ENCODE data around the gene IFNAR2.

The IFNAR2 gene

DNA sequence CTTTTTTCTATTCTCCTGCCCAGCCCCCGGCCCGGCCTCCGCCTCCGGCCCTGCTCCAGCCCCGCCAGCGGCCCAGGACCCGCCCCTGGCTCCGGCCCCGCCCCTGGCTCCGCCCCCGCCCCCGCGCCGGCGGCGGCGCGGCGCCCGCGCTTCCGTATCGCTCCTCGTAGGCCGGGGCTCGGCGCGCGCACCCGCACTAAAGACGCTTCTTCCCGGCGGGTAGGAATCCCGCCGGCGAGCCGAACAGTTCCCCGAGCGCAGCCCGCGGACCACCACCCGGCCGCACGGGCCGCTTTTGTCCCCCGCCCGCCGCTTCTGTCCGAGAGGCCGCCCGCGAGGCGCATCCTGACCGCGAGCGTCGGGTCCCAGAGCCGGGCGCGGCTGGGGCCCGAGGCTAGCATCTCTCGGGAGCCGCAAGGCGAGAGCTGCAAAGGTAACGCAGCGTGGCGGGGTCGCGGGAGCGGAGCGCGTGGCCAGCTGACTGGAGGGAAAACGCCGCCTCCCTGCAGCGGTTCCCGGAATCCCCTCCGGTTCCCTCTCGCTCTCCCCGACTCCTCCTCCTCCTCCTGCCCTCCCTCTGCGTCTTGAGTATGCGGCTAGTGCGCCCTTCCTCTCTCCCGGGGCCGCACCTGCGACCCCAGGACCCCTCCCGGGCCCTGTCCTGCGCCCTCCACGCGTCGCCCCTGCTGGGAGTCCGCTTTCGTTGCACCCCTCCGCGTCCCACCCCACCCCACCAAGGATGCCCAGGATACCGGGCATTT is at the start of gene IFNAR2:
IFNAR2 (plus strand) TSS at position 155 of the 761 bp plus-strand sequence. CDS start 11,985 bp downstream, outside the sequence.
- DNase-seq (ENCODE audit: extremely low read depth in 1 of 2, low read depth in 1 of 2): peak in 1 of 2 donors; percentile 64

DNA sequence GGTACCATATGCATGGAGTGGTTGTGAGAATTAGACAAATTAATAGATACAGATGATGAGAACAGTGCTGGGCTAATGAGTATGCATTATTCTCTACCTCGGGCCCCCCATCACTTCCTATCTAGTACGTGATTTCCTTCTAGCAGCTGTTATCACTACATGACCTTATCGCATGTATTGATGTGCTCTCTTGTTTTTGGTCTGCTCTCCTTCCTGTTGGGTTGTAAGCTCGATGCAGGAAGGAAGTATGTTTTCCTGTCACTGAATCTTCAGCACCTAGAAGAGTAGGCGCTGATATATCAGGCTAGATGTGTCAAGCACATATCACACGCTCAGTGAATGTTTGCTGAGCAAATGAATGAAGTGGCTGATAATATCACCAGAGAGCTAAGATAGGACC is 43.9 kb upstream of the IFNAR2 start:
- DNase-seq (ENCODE audit: extremely low read depth in 1 of 2, low read depth in 1 of 2): no peak

DNA sequence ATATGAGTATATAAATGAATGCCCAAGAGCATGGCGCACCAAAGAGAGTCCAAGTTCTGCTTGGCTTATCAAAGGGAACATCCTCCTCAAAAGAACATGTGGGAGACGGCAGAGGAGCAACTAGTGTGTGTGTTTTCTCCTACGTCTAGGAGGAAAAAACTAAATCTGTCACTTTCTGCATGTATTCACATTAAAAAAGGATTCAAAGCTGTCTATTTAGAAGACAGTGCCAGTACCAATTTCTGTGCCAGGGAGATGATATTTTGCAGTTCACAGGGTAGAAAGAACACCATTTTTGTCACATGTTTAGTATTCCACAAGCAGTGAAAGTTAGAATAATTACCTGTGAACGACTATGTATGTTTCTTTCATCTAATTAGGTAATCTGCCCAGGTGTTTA is 42.5 kb upstream of the IFNAR2 start:
- no peak for DNase-seq (ENCODE audit: extremely low read depth in 1 of 2, low read depth in 1 of 2)

DNA sequence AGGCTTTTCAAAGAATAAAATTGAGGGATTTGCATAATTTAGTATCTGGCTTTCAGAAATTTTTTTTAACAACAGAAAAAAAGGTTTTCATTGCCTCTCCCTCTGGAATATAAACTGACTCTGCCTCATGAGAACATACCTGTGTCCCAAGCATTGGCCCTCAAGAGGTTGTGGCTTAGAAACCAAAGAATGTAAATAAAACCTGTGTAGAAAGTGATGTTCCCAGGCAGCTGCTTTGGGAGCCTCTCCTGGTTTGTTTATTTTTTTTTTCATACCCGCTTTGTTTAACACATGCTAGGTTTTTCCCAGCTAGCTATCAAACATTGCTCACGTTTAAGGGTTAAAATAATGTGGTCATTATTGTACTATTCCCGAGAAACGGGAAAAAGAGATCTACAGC is 40.5 kb upstream of the IFNAR2 start:
- DNase-seq (ENCODE audit: extremely low read depth in 1 of 2, low read depth in 1 of 2): no peak

DNA sequence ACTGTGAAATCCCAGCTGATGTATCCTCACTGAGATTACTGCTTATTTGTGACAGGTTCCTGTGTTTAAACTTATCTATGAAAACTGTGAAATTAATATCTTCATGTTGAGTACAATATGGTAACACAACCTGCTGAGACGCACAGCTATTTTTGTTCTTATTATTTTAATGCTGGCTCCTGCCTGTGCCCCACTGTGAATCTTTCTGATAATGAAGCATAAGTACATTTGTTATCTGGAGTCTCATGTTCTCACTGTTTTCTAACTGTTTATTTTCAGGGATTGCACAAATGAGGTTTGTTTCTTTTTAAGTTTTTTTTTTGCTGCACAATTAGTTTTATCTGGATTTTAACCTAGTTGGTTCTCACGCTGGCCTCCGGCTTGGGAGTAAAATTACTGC is 39.9 kb upstream of the IFNAR2 start:
- no peak for DNase-seq (ENCODE audit: extremely low read depth in 1 of 2, low read depth in 1 of 2)

DNA sequence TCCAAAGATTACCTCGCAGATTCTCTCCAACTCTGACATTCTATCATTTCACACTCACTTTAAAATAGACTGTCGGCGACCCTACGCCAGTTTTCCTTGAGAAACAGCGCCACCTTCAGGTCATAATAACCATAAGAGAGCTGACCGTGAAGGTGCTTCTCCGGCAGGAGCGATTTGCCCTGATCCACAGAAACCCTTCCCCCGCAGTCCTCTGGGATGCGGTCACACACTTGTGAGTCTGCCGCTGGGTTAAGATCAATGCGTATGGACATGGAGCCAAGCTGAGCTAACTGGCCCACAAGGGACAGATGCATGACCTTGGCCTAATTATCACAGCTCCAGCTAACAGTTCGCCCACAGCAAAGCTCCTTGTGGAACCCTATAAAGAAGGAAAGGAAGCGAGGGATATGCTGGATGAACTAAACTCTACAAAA is 32.8 kb upstream of the IFNAR2 start:
- no peak for DNase-seq (ENCODE audit: extremely low read depth in 1 of 2, low read depth in 1 of 2)

DNA sequence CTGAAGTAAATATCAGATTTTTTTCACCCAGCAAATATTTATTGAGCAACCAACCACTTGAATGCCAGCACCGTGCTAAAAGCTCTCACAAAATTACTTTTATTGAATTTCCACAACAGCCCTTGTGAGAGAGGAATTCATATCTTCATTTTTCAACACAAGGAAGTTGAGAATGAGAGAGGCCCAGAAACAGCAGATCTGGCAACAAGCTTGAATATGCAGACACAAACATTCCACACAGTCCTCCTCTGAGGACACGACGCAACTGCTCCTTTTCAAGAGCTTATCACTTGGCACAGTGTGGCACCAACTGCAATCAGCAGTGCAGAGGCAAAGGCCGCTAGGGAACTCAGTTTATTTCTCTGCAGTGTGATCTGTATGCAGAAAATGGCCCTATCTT is 32.2 kb upstream of the IFNAR2 start:
- DNase-seq (ENCODE audit: extremely low read depth in 1 of 2, low read depth in 1 of 2): no peak

DNA sequence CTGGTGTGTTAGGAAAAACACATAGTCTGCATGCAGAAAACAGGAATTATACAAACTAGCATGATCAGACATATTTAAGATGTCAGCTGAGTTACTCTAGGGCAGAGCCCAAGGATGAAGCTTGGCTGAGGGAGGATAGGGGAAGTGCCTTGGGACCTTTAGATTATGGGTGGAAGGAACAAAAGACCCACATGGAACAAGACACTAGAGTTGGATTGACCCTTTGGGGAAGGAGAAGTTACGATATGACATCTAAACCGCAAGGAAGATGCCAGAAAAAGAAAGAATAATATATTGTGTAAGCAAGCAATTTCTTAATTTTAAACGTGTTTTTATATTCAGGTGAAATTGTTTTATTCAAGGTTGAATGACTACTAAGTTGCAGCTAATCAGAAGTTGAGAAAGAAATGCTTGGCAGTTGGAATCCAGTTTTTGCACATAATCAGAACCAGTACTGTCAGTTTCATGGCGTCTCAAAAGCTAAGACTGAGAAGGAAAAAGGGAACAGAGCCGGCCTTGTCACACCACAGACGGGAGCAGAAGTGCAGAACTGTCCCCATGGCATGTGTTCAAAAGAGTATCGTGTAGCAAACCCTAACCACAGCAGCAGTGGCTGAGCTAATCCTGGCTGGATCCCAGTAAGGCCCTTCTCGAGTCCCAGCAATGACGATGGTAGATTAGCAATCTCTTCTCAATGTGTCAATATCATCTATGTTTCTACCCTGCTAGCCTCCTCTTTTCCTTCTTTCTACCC is 31.2 kb upstream of the IFNAR2 start:
- DNase-seq (ENCODE audit: extremely low read depth in 1 of 2, low read depth in 1 of 2): no peak

DNA sequence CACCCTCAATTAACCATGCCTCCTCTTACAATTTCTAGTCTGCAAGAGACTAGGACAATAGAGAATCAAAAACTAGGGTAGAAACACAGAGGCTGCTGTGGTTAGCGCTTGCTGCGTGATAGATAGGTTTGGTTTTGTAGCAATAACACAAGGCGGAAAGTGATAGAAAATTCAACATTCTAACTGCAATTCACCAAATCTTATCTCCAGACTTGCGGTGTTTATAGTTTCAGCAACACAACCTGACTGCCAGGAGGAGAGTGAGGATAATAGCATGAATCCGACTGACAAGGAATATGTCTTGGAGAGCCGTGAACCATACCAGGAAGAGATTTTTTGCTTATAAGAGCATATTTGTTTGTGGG is 30.7 kb upstream of the IFNAR2 start:
- no peak for DNase-seq (ENCODE audit: extremely low read depth in 1 of 2, low read depth in 1 of 2)

DNA sequence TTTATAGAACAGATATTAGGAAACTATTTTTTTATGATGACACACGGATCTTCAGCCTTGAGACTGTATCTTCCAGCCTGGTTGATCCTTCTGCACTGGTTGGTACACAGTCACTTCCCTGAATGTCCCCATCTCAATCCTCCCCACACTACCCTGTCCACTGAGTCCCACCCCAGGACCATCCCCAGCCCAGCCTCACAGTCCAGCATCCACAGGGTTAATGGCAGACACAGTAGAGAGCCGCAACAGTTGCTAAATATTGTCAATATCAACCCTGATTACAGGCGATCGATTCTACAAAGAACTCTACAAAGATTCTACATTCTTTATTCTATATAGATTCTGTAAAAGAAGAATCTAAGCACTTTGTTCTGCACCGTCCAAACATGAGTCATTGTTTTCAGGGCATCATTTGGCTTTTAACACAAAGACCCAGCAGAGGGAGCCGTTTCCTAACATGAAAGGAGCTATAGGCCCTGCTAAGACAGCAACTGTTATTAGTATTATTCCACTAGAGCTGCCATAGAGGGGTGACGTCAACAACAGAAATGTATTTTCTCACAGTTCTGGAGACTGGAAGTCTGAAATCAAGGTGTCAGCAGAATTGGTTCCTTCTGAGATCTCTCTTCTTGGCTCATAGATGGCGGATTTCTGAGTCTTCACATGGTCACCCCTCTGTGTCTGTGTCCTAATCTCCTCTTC is 30.1 kb upstream of the IFNAR2 start:
- peak in 1 of 2 donors; percentile 65 for DNase-seq (ENCODE audit: extremely low read depth in 1 of 2, low read depth in 1 of 2)

DNA sequence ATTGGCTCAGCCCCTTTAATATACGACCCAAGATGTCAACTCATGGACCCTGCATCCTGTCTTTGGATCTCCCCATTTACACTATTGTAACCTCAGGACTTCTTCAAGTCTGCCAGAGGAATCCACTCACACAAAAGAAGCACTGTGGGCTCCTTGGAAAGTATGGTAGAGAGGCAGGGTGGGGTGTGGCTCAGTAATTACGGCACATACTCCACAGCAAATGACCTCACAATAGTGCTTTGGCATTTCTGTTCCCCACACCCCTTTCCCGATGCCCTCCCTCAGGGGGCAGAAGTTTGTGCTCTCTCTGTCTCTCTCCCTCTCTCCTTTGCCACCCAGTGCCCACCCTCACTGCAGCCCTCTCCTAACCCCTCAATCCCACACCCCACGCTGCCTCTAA is 27.8 kb upstream of the IFNAR2 start:
- no peak for DNase-seq (ENCODE audit: extremely low read depth in 1 of 2, low read depth in 1 of 2)

DNA sequence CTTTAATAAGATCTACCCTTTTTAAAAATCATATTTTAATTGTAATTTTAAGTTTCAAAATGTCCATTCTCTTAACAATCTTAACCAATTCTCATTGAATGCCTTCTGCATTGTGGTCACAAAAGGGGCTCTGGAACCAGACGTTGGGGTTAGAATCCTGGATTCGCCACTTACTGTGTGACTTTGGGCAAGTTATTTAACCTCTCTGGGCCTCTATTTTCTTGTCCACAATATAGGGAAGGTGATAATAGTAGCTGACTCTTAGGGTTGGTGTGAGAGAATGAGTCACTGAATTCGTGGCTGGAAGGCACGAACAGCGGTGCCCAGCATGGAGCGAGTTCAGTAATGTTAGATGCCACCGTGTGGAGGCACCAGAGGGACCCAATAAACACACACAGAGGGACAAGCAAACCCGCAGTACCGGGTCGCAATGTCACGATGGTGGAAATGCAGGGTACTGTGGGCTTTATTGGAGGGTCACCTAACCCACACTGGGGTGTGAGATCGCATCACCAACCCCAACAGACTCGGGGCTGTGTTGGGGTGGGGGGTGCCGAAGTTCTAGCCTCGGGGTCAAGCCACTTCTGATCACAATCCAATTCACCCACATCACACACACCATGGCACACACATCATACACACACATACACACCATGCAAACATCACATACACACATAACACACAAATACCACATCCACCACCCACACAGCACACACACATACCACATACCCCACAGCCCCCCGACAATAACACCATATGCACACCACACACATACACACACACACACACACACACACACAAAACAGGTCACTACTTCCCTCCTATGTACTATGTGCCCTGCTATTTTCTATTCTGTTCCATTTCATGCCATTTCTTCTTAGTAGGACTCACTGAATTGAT is 27.0 kb upstream of the IFNAR2 start:
- DNase-seq (ENCODE audit: extremely low read depth in 1 of 2, low read depth in 1 of 2): no peak

DNA sequence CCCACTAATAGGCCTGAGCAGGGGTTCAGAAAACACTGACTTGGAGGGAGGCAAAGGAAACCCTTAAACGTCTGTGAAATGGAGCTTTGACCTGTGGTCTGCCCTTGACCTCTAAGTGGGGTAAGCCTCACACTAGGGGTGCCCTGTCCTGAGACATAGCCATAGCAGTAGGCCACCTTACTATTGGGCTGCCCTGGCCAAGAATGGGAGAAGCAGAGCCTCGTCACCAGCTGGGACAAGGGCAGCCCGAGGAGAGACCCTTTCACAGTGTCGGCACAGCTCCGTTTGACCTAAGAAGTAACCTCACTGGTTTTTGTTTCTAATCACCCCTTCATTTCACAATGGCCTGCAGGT is 26.4 kb upstream of the IFNAR2 start:
- no peak for DNase-seq (ENCODE audit: extremely low read depth in 1 of 2, low read depth in 1 of 2)

DNA sequence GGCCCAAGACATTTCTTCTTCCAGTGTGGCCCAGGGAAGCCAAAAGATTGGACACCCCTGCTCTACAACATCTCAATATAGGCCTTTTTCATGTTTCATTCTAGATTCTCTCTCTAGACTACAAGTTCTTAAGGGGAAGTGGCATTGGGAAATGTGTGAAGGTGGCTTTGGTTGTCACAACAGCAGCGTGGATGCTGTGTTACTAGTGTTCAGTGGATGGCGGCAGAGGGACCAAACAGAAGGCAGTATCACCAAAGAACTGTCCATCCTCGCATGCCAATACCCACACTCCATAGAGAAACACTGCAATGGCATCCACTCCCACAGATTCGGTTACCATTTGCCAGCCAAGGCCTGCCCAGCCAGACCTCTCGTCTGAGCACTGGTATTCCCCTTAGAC is 24.3 kb upstream of the IFNAR2 start:
- DNase-seq (ENCODE audit: extremely low read depth in 1 of 2, low read depth in 1 of 2): no peak

DNA sequence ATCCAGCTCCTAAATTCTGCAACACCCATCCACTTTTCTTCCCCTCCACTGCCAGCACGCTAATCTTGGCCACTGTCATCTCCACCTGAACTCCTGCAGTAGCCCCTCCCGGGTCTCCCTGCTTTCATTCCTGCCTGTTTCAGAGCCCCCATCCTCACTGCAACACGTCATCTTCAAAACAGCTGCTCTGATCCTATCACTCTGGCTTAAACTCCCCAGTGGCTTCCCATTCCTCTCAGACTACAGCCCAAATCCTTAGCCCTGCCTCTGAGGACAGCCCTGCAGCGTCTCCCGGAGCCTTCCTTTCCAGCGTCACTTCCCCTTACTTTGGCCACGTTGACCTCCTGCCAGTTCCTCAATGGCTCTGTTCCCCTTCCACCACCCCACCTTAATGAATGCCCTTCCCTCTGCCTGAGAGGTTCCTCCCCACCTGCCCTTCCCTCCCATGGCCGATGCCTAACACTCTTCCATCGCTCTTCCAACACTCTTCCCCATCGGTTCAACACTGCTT is 22.9 kb upstream of the IFNAR2 start:
- DNase-seq (ENCODE audit: extremely low read depth in 1 of 2, low read depth in 1 of 2): no peak

DNA sequence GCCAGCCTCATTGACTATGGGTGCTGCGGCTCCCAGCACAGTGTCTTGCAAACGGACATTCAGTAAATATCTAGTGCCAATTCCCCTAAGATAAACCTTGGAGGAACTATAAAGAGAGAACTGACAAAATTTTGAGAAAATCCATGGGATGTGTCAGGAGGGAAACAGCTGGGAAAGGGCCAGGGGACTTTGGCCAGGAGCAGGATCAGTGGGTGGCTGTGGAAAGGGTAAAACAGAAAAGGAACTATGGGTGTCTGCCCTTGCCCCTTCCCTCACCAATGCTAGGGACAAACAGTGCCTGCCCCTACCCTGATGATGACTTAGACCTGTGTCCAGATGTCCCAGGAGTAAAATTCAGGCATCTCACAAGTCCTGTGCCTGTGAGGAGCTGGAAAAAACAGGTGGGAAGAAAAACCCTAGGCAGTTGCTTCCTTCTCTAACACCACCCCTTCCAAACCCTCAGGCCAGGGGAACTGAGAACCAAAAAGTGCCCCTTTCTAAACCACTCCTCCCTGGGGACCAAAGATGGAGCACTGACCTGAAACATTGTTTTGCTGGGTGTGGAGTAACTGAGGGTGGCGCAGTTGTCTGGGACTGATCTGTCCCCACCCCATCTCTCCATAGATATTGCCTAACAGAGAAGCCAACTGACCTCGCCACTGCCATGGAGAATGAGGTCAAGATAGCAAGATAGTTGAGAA is 22.1 kb upstream of the IFNAR2 start:
- DNase-seq (ENCODE audit: extremely low read depth in 1 of 2, low read depth in 1 of 2): no peak

DNA sequence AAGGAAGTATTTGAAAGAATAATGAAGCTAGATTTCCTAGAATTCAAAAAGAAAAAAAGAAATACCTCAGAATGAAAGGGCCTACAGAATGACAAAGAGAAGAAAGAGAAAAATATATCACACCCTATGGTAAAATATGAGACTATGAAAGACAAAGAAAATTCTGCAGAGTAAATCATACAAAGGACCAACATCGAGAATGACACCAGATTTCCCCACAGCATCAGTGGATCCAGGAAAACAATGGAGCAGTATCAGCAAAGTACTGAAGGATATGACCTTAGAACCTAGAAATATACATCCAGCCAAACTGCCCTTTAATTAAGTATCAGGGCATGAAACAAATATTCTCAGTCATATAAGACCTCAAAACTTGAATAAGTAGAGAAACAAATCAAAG is 21.2 kb upstream of the IFNAR2 start:
- DNase-seq (ENCODE audit: extremely low read depth in 1 of 2, low read depth in 1 of 2): no peak

DNA sequence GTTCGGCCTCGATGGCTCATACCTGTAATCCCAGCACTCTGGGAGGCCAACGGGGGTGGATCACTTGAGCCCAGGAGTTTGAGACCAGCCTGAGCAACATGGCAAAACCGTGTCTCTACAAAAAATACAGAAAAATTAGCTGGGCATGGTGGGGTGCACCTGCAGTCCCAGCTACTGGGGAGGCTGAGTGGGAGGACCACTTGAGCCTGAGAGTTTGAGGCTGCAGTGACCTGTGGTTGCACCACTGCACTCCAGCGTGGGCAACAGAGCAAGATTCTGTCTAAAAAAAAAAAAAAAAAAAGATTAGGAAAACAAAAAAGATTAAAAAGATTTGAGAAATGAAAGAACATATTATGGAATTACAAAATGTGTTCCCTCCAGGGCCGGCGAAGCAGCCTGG is 18.4 kb upstream of the IFNAR2 start:
- DNase-seq (ENCODE audit: extremely low read depth in 1 of 2, low read depth in 1 of 2): no peak

DNA sequence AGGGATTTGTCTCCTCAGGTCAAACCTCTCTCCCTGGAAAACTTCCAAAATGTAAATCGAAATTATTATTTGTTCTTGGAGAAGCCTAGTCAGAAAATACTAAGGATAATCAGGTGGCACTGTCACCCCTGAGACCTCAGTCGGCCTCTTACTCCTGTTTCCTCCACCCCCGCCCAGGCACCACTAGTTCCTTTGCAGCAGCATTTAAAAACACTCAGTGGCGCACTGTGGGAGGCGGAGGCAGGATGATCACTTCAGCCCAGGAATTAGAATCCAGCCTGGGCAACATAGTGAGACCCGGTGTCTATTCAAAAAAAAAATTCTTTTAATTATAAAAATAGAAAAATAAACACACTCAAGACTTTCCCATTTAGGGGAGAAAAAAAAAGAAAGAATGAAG is 18.0 kb upstream of the IFNAR2 start:
- DNase-seq (ENCODE audit: extremely low read depth in 1 of 2, low read depth in 1 of 2): no peak
